K562 (cell line): Measurements from ENCODE around the gene CNOT2. TPM values are rescaled to one million over a fixed set of nuclear protein-coding genes. Genes with fewer than 3 reads are reported as not detected.

Experiments
- ATAC-seq: fragments of 200-7000 bp; cut with Tn5 transposase; 3 replicates; pipeline ENCODE4 v1.9.1; 2020; ENCODE audit warnings: moderate library complexity
- BruUV-seq: library from RNA; stranded (reverse); fragments of 400-500 nt; replicated peaks from 2 replicates; lab custom pipeline; 2021; lab: Mats Ljungman, UMichigan
- CTCF ChIA-PET: fragments of 300-600 bp; formaldehyde crosslinking; extraction: SDS; loops from one replicate; lab custom pipeline; 2021; ENCODE audit warnings: low intra/inter-chr PET ratio; lab: Yijun Ruan, JAX
- POLR2A ChIA-PET: fragments of 300-600, 350-650 bp; sonication (Branson Sonifier 250); formaldehyde crosslinking; extraction: SDS; loops from one replicate; lab custom pipeline; 2021; ENCODE audit warnings: antibody characterized with exemption, inconsistent platforms; lab: Yijun Ruan, JAX
- DNase-seq, 4 experiments: peaks; one replicate each; pipeline versions ENCODE4 v3.0.0 to v3.0.0-alpha.2; 2011 to 2018; ENCODE audit warnings: low spot score in 3 of 4, mixed read lengths in 3 of 4; ENCODE audit errors: extremely low read depth in 1 of 4
- FAIRE-seq: peaks from 2 replicates; lab custom pipeline; 2011; peaks lifted over from hg19 to GRCh38; lab: Jason Lieb, UNC
- H2AFZ ChIP-seq: 2 replicates; pipeline ENCODE4 v1.6.0; 2011; ENCODE audit warnings: low read depth, low read length, control low read depth, inconsistent platforms
- H3K27ac ChIP-seq: fragments of 200-600 bp; 3 replicates; pipeline ENCODE4 v1.8.0; 2011; ENCODE audit warnings: low read depth, mild to moderate bottlenecking, control low read depth, inconsistent platforms, low read length, moderate library complexity, mixed read lengths; ENCODE audit errors: extremely low read depth
- H3K27me3 ChIP-seq, 2 experiments: fragments of 300-600 bp in 1 of 2; 2 replicates in 1 of 2; 3 replicates in 1 of 2; pipeline versions ENCODE4 v1.6.0 to v1.8.0; 2011; ENCODE audit warnings: inconsistent platforms in 2 of 2, low read length in 2 of 2, mild to moderate bottlenecking in 1 of 2, mixed read lengths in 1 of 2, moderate library complexity in 1 of 2; ENCODE audit not compliant: control insufficient read depth in 2 of 2, insufficient read depth in 2 of 2
- H3K36me3 ChIP-seq: fragments of 300-600 bp; 3 replicates; pipeline ENCODE4 v1.8.0; 2011; ENCODE audit warnings: mild to moderate bottlenecking, low read length, inconsistent platforms; ENCODE audit not compliant: control insufficient read depth, insufficient read depth
- H3K4me1 ChIP-seq, 2 experiments: fragments of 200-600 bp in 1 of 2; replicated peaks in 1 of 2; 2 replicates in 1 of 2; 3 replicates in 1 of 2; pipeline versions ENCODE4 v1.5.1 to v1.8.0; 2011; ENCODE audit warnings: inconsistent platforms in 2 of 2, low read length in 2 of 2, mild to moderate bottlenecking in 1 of 2, mixed read lengths in 1 of 2, moderate library complexity in 1 of 2; ENCODE audit not compliant: control insufficient read depth in 2 of 2, insufficient read depth in 2 of 2
- H3K4me2 ChIP-seq: 2 replicates; pipeline ENCODE4 v1.6.1; 2011; ENCODE audit warnings: low read length, control low read depth, inconsistent platforms, mixed read lengths; ENCODE audit not compliant: insufficient read depth
- H3K4me3 ChIP-seq: fragments of 200-600 bp; sonication (generic), shearing (Covaris generic); 2 replicates; pipeline ENCODE4 v1.5.1; 2016; ENCODE audit warnings: control low read depth, inconsistent platforms
- H3K79me2 ChIP-seq: fragments of 200-600 bp; 3 replicates; pipeline ENCODE4 v1.8.0; 2011; ENCODE audit warnings: low read length, inconsistent platforms; ENCODE audit not compliant: control insufficient read depth, insufficient read depth
- H3K9ac ChIP-seq, 2 experiments: 2 replicates each; pipeline versions ENCODE4 v1.6.0 to v1.6.1; 2011; ENCODE audit warnings: low read depth in 2 of 2, low read length in 2 of 2, control low read depth in 1 of 2, inconsistent platforms in 1 of 2, mild to moderate bottlenecking in 1 of 2, mixed read lengths in 1 of 2; ENCODE audit not compliant: insufficient read depth in 1 of 2
- H3K9me1 ChIP-seq: one replicate; pipeline ENCODE4 v1.6.0; 2011; ENCODE audit warnings: inconsistent platforms, mild to moderate bottlenecking, low read length, moderate library complexity; ENCODE audit not compliant: control insufficient read depth, insufficient read depth
- H3K9me3 ChIP-seq: replicated peaks from 2 replicates; pipeline ENCODE4 v1.5.1; 2011; ENCODE audit warnings: low read depth, low read length, inconsistent platforms; ENCODE audit not compliant: control insufficient read depth, insufficient read depth
- H4K20me1 ChIP-seq: replicated peaks from 2 replicates; pipeline ENCODE4 v1.6.1; 2011; ENCODE audit warnings: low read length, inconsistent platforms, mixed read lengths; ENCODE audit not compliant: control insufficient read depth, insufficient read depth
- AFF1 ChIP-seq, 2 experiments: fragments of 450-650 bp; IDR thresholded peaks; 2 replicates each; pipeline ENCODE4 v1.6.1; 2018; ENCODE audit warnings: mild to moderate bottlenecking in 2 of 2, low read depth in 1 of 2; ENCODE audit not compliant: partially characterized antibody in 2 of 2
- HCFC1 ChIP-seq: IDR thresholded peaks from 2 replicates; pipeline ENCODE4 v1.6.1; 2012; ENCODE audit warnings: low read depth, low read length, improper control_type of control experiment
- NCOA6 ChIP-seq: fragments of 450-650 bp; IDR thresholded peaks from 2 replicates; pipeline ENCODE4 v1.6.1; 2017; ENCODE audit warnings: mild to moderate bottlenecking
- NRF1 ChIP-seq, 2 experiments: fragments of 450-650 bp; IDR thresholded peaks in 1 of 2; conservative IDR thresholded peaks in 1 of 2; 2 replicates each; pipeline ENCODE4 v1.6.1; 2014; ENCODE audit warnings: mild to moderate bottlenecking in 2 of 2
- PCBP1 ChIP-seq: fragments of 200-400 bp; formaldehyde crosslinking; IDR thresholded peaks from 2 replicates; pipeline ENCODE4 v1.6.1; 2018; ENCODE audit warnings: mild to moderate bottlenecking, low read depth, low read length; ENCODE audit not compliant: poor library complexity, severe bottlenecking
- XRCC3 ChIP-seq: fragments of 450-650 bp; IDR thresholded peaks from 2 replicates; pipeline ENCODE4 v1.6.1; 2017; ENCODE audit warnings: mild to moderate bottlenecking, moderate library complexity
- ZNF143 ChIP-seq: sonication (generic); formaldehyde crosslinking; IDR thresholded peaks from 2 replicates; pipeline ENCODE4 v1.9.0; 2022; ENCODE audit warnings: mild to moderate bottlenecking, missing genetic modification reagents
- ZNF395 ChIP-seq: fragments of 200-800 bp; sonication (Bioruptor generic); IDR thresholded peaks from 2 replicates; pipeline ENCODE4 v1.6.1; 2017; ENCODE audit warnings: missing genetic modification characterization, missing compliant biosample characterization
- WGBS: fragments of 100-300 bp; shearing (Covaris generic); methylation state at CpG from one replicate; pipeline ENCODE4 v1.1.6; 2016; ENCODE audit warnings: low coverage, mixed read lengths; ENCODE audit not compliant: insufficient coverage; ENCODE audit errors: missing lambda C conversion rate; 5-methylcytosine and 5-hydroxymethylcytosine counted together
- in situ Hi-C: fragments of 300-500 bp; cut with MboI; formaldehyde crosslinking; loops from 4 replicates; pipeline ENCODE4 v1.15.0; 2018; ENCODE audit warnings: inconsistent platforms, mixed read lengths
- intact Hi-C: fragments of 100-400 bp; cut with micrococcal nuclease; formaldehyde crosslinking; loops from 2 replicates; pipeline ENCODE4 v1.14.2; 2022
- polyA plus RNA-seq, 8 experiments: library from polyadenylated mRNA; depleted of rRNA in 4 of 8; stranded (reverse) in 5 of 8; unstranded in 3 of 8; fragments of >200 nt; fragmentation: Nextera tagmentation in 2 of 8; fragmentation: Illumina TruSeq in 1 of 8; extraction: Ambion mirVana in 2 of 8; extraction: Trizol in 1 of 8; gene quantifications; 2 replicates each; pipeline versions ENCODE4 v1.2.1 to v1.2.3, GENCODE V29; 2011 to 2014; ENCODE audit warnings: inconsistent platforms in 1 of 8, missing spikeins in 1 of 8
- total RNA-seq, 7 experiments: library from RNA; depleted of rRNA in 6 of 7; stranded (reverse); fragments of >200 nt in 6 of 7; fragmentation: Illumina TruSeq in 2 of 7; extraction: Trizol in 2 of 7; gene quantifications; 2 replicates each; pipeline versions ENCODE4 v1.2.1 to v1.2.3, GENCODE V29; 2011 to 2021; ENCODE audit warnings: low replicate concordance in 1 of 7
- TF ChIP-seq, protein P1 (sequence below): IDR thresholded peaks from 2 replicates; pipeline ENCODE4 v1.6.1; 2014; ENCODE audit warnings: antibody characterized with exemption
- TF ChIP-seq, protein P2 (sequence below): sonication (generic); formaldehyde crosslinking; IDR thresholded peaks from 2 replicates; pipeline ENCODE4 v1.8.1; 2023; ENCODE audit warnings: missing genetic modification reagents, mild to moderate bottlenecking, borderline replicate concordance

CNOT2 gene
- total and polyA plus RNA-seq, 9 of the 15 experiments (the other 6 are each of a cell fraction or from before 2014, with no cell fraction given) = 43.6 to 119 (median 84.4) TPM

- Histone ChIP-seq H3K79me2 (no peaks in the 10 kb centered on the region), H3K4me3 (no peak overlapping the region), H3K9ac (no peak overlapping the region), H3K9me1 (no peaks in the 10 kb centered on the region), H3K9me3 (no peaks in the 10 kb centered on the region), H3K4me2 (no peak overlapping the region), H3K27me3 (no peaks in the 10 kb centered on the region), H3K36me3 (no peaks in the 10 kb centered on the region), H4K20me1 (no peaks in the 10 kb centered on the region), H3K27ac (no peak overlapping the region), H3K4me1 (no peaks in the 10 kb centered on the region), H2AFZ (no peak overlapping the region)
- no peak for DNase-seq
- in situ Hi-C loops (no loop called here), intact Hi-C loops (no loop called here)
- ChIA-PET POLR2A (no interaction called here), CTCF (no interaction called here)
- no TSS peak for BruUV-seq
- ATAC-seq = no peak
- 14% methylated on average over 1 of the region's 1 CpG for WGBS
- FAIRE-seq = no peak
- TF ChIP-seq ZNF143 (CRISPR knock-in tag) (no peak), XRCC3 (no peak), NCOA6 (no peak), NRF1 (conservative IDR thresholded peaks at IDR 0.05 in 1 of 2, IDR thresholded peaks at IDR 0.05 in 1 of 2) (no peak), ZNF395 (no peak), PCBP1 (no peak), HCFC1 (no peak), AFF1 (IDR thresholded peaks at IDR 0.05; ENCODE audit: low read depth in 1 of 2, partially characterized antibody in 2 of 2) (no peak)
- TF ChIP-seq, protein P1, sequence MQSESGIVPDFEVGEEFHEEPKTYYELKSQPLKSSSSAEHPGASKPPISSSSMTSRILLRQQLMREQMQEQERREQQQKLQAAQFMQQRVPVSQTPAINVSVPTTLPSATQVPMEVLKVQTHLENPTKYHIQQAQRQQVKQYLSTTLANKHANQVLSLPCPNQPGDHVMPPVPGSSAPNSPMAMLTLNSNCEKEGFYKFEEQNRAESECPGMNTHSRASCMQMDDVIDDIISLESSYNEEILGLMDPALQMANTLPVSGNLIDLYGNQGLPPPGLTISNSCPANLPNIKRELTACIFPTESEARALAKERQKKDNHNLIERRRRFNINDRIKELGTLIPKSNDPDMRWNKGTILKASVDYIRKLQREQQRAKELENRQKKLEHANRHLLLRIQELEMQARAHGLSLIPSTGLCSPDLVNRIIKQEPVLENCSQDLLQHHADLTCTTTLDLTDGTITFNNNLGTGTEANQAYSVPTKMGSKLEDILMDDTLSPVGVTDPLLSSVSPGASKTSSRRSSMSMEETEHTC = no peak
- TF ChIP-seq, protein P2, sequence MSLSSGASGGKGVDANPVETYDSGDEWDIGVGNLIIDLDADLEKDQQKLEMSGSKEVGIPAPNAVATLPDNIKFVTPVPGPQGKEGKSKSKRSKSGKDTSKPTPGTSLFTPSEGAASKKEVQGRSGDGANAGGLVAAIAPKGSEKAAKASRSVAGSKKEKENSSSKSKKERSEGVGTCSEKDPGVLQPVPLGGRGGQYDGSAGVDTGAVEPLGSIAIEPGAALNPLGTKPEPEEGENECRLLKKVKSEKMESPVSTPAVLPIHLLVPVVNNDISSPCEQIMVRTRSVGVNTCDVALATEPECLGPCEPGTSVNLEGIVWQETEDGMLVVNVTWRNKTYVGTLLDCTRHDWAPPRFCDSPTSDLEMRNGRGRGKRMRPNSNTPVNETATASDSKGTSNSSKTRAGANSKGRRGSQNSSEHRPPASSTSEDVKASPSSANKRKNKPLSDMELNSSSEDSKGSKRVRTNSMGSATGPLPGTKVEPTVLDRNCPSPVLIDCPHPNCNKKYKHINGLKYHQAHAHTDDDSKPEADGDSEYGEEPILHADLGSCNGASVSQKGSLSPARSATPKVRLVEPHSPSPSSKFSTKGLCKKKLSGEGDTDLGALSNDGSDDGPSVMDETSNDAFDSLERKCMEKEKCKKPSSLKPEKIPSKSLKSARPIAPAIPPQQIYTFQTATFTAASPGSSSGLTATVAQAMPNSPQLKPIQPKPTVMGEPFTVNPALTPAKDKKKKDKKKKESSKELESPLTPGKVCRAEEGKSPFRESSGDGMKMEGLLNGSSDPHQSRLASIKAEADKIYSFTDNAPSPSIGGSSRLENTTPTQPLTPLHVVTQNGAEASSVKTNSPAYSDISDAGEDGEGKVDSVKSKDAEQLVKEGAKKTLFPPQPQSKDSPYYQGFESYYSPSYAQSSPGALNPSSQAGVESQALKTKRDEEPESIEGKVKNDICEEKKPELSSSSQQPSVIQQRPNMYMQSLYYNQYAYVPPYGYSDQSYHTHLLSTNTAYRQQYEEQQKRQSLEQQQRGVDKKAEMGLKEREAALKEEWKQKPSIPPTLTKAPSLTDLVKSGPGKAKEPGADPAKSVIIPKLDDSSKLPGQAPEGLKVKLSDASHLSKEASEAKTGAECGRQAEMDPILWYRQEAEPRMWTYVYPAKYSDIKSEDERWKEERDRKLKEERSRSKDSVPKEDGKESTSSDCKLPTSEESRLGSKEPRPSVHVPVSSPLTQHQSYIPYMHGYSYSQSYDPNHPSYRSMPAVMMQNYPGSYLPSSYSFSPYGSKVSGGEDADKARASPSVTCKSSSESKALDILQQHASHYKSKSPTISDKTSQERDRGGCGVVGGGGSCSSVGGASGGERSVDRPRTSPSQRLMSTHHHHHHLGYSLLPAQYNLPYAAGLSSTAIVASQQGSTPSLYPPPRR (CRISPR knock-in tag) = no peak
Observed at GRCh38 chr12:70386771-70387170, 143.5 kb downstream of the CNOT2 start.
